A673 (cell line): ENCODE measurements around the gene GALNT11. TPM values are rescaled to one million over a fixed set of nuclear protein-coding genes. Genes with fewer than 3 reads are reported as not detected.

Experiments
- BruUV-seq: library from RNA; stranded (reverse); fragments of 400-500 nt; replicated peaks from 2 replicates; lab custom pipeline; 2021; lab: Mats Ljungman, UMichigan
- CTCF ChIA-PET: fragments of 300-600 bp; sonication (Branson Sonifier 250); formaldehyde crosslinking; loops from one replicate; lab custom pipeline; 2022; ENCODE audit warnings: antibody characterized with exemption; lab: Charles Lee
- POLR2A ChIA-PET: fragments of 300-600 bp; sonication (Branson Sonifier 250); formaldehyde crosslinking; loops from one replicate; lab custom pipeline; 2022; ENCODE audit warnings: antibody characterized with exemption; ENCODE audit not compliant: low non-redundant PET; lab: Charles Lee
- DNase-seq: peaks from one replicate; pipeline ENCODE4 v3.0.0-alpha.2; 2015; ENCODE audit warnings: low spot score
- H3K27ac ChIP-seq: fragments of 200-600 bp; sonication (generic); 2 replicates; pipeline ENCODE4 v1.5.1; 2016; ENCODE audit warnings: mixed run types, low read depth, mild to moderate bottlenecking, mixed read lengths, antibody characterized with exemption, low read length; ENCODE audit not compliant: poor library complexity, severe bottlenecking
- H3K27me3 ChIP-seq: fragments of 200-600 bp; sonication (generic); replicated peaks from 2 replicates; pipeline ENCODE4 v1.6.1; 2017; ENCODE audit warnings: mixed run types, low read depth, mild to moderate bottlenecking, mixed read lengths, antibody characterized with exemption, low read length; ENCODE audit not compliant: insufficient read depth, poor library complexity
- H3K36me3 ChIP-seq: fragments of 200-600 bp; sonication (generic); 2 replicates; pipeline ENCODE4 v1.6.1; 2016; ENCODE audit warnings: mixed run types, mild to moderate bottlenecking, mixed read lengths, antibody characterized with exemption, low read length; ENCODE audit not compliant: insufficient read depth, poor library complexity, severe bottlenecking
- H3K4me1 ChIP-seq: fragments of 200-600 bp; sonication (generic); 2 replicates; pipeline ENCODE4 v1.6.1; 2017; ENCODE audit warnings: mixed run types, mild to moderate bottlenecking, mixed read lengths, antibody characterized with exemption, low read length; ENCODE audit not compliant: insufficient read depth, poor library complexity, severe bottlenecking
- H3K4me3 ChIP-seq: fragments of 200-600 bp; sonication (generic); 2 replicates; pipeline ENCODE4 v1.5.1; 2016; ENCODE audit warnings: low read depth, mixed run types, mild to moderate bottlenecking, mixed read lengths, low read length; ENCODE audit not compliant: poor library complexity, severe bottlenecking
- H3K9me3 ChIP-seq: fragments of 200-600 bp; sonication (generic); 2 replicates; pipeline ENCODE4 v1.6.1; 2016; ENCODE audit warnings: mixed run types, low read depth, mild to moderate bottlenecking, mixed read lengths, antibody characterized with exemption, low read length; ENCODE audit not compliant: poor library complexity, severe bottlenecking
- CTCF ChIP-seq: fragments of 300-800, 200-600 bp; sonication (generic); conservative IDR thresholded peaks from 2 replicates; pipeline ENCODE4 v1.5.1; 2017; ENCODE audit warnings: low read depth, mild to moderate bottlenecking, antibody characterized with exemption, low read length, moderate library complexity, mixed read lengths
- EZH2 ChIP-seq: fragments of 200-600 bp; sonication (generic); IDR thresholded peaks from 2 replicates; pipeline ENCODE4 v1.6.1; 2017; ENCODE audit warnings: borderline replicate concordance, low read depth, mild to moderate bottlenecking, mixed read lengths, antibody characterized with exemption, low read length; ENCODE audit not compliant: poor library complexity, severe bottlenecking
- intact Hi-C: fragments of 100-400 bp; cut with micrococcal nuclease; formaldehyde crosslinking; loops from one replicate; pipeline ENCODE4 v1.10.0; 2022; ENCODE audit not compliant: unreplicated experiment
- total RNA-seq: library from RNA; stranded (reverse); gene quantifications from 2 replicates; pipeline ENCODE4 v1.2.3, GENCODE V29; 2021

Gene GALNT11
- total RNA-seq, 1 experiment from 2014 or later = 35.5 TPM

- H3K36me3 ChIP-seq = no peaks in the 10 kb centered on the region
- DNase-seq = peak; percentile 29
- TF ChIP-seq CTCF (no peak), EZH2 (no peak)
- ChIA-PET POLR2A (no interaction called here), CTCF (no interaction called here)
- peaks cover 42% of the 10 kb centered on the region for H3K4me1 ChIP-seq
- no peaks in the 10 kb centered on the region for H3K27me3 ChIP-seq
- H3K9me3 ChIP-seq = no peaks in the 10 kb centered on the region
- H3K4me3 ChIP-seq = no peak overlapping the region
- no TSS peak for BruUV-seq
- intact Hi-C loops = no loop called here
- no peak overlapping the region for H3K27ac ChIP-seq
Measured at GRCh38 chr7:152052771-152053170, 27.3 kb downstream of the GALNT11 start.

DNA sequence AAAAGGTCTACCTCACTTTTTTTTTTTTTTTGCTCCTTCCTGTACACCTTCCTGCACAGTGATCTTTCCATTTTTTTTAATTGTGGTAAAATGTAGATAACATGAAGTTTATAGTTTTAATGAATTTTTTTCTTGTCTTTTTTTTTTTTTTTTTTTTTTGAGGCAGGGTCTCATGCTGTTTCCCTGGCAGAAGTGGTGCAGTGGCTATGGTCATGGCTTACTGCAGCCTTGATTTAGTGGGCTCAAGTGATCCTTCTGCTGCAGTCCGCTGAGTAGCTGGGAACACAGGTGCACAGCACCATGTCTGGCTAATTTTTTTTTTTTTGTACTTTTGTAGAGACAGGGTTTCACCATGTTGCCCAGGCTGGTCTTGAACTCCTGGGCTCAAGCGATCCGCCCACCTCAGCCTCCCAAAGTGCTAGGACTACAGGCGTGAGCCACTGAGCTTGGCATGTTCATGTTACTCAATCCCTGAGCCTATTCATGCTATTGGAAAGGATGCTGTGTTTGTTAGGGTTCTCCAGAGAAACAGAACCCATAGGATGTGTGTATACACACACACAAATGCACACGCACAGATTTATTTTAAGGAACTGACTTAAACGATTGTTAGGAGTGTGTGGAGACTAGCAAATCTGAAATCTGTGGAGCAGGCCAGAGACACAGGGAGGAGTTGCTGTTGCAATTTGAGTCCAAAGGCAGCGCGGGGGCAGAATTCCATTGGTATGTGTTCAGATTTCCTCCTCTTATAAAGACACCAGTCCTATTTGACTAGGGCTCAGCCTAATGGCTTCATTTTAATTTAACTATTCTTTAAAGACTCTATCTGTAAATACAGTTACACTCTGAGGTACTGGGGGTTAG lies 29.1 kb downstream of the GALNT11 start:
- peaks cover 56% of the 10 kb centered on the region for H3K4me1 ChIP-seq
- intact Hi-C loops = no loop called here
- ChIA-PET POLR2A (no interaction called here), CTCF (no interaction called here)
- peak; percentile 45 for DNase-seq
- no peak for TF ChIP-seq CTCF
- BruUV-seq = no TSS peak
- no peak overlapping the region for H3K4me3 ChIP-seq
- H3K27ac ChIP-seq = no peak overlapping the region
- no peaks in the 10 kb centered on the region for H3K36me3 ChIP-seq
- peaks cover 2% of the 10 kb centered on the region for H3K9me3 ChIP-seq
- no peaks in the 10 kb centered on the region for H3K27me3 ChIP-seq

DNA sequence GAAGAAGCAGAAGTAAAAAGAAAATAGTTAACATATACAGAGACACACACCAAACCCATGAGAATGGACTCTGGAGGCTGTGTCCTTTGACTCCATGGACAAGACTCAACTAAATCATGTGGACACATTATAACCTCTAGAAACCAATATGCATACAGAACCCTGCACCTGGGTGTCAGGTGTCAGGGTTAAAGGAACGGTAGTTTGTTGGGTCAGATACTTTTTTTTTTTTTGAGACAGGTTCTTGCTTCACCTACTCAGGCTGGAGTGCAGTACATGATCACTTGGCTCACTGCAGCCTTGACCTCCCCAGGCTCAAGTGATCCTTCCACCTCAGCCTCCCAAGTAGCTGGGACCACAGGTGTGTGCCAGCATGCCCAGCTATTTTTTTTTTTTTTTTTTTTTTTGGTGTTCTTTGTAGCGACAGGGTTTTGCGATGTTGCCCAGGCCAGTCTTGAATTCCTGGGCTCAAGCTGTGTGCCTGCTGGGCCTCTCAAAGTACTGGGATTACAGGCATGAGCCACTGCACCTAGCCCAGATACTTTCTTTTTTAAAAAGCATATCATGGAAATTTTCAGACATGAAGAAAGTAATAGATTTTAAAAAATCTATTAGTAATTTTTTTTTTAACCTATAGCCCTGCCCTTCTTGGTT lies 31.3 kb downstream of the GALNT11 start:
- ChIA-PET POLR2A (no interaction called here), CTCF (no interaction called here)

More for the DNA sequence above, 31.3 kb downstream of the GALNT11 start:
- H3K27me3 ChIP-seq = no peaks in the 10 kb centered on the region
- H3K4me3 ChIP-seq = no peak overlapping the region
- H3K27ac ChIP-seq = no peak overlapping the region
- intact Hi-C loops = no loop called here
- TF ChIP-seq CTCF (no peak), EZH2 (no peak)
- BruUV-seq = no TSS peak
- H3K4me1 ChIP-seq = peaks cover 42% of the 10 kb centered on the region
- H3K36me3 ChIP-seq = no peaks in the 10 kb centered on the region
- peaks cover 3% of the 10 kb centered on the region for H3K9me3 ChIP-seq
- DNase-seq = no peak
